Sigmoid colon (tissue), 7 donors: ENCODE data around the gene SH3PXD2B. TPM values are rescaled to one million over a fixed set of nuclear protein-coding genes. Genes with fewer than 3 reads are reported as not detected.

Experiments used
- DNase-seq: peaks from one replicate; pipeline ENCODE4 v3.0.0-alpha.2; 2019
- H3K27ac ChIP-seq, 4 donors: fragments of 200-600 bp; sonication (generic); one replicate each; pipeline ENCODE4 v1.5.1; 2016 to 2019; ENCODE audit warnings: mild to moderate bottlenecking in 1 of 4
- H3K27me3 ChIP-seq, 3 donors: fragments of 200-600 bp; sonication (generic); one replicate each; pipeline ENCODE4 v1.5.1; 2019; ENCODE audit warnings: mild to moderate bottlenecking in 1 of 3
- H3K36me3 ChIP-seq, 4 donors: fragments of 200-600 bp; sonication (generic); one replicate each; pipeline ENCODE4 v1.5.1; 2016 to 2019
- H3K4me1 ChIP-seq, 4 donors: fragments of 200-600 bp; sonication (generic); one replicate each; pipeline ENCODE4 v1.5.1; 2017 to 2019
- H3K4me3 ChIP-seq, 4 donors: fragments of 200-600 bp; sonication (generic); one replicate each; pipeline ENCODE4 v1.5.1; 2017 to 2019; ENCODE audit warnings: mild to moderate bottlenecking in 2 of 4, moderate library complexity in 1 of 4
- H3K9me3 ChIP-seq, 4 donors: fragments of 200-600 bp in 3 of 4; sonication (generic) in 3 of 4; one replicate each; pipeline versions ENCODE4 v1.5.1 to v1.6.1; 2013 to 2019
- CTCF ChIP-seq, 4 experiments: fragments of 450-650 bp in 3 of 4; fragments of 200-600 bp in 1 of 4; IDR thresholded peaks; one replicate each; pipeline ENCODE4 v1.5.1; 2016 to 2019; ENCODE audit warnings: antibody characterized with exemption in 4 of 4, mild to moderate bottlenecking in 3 of 4, moderate library complexity in 2 of 4
- EP300 ChIP-seq, 4 donors: sonication (generic); formaldehyde crosslinking; IDR thresholded peaks; one replicate each; pipeline ENCODE4 v1.6.1; 2017; ENCODE audit warnings: antibody characterized with exemption in 4 of 4
- POLR2A ChIP-seq, 2 donors: fragments of 450-650 bp; IDR thresholded peaks; one replicate each; pipeline ENCODE4 v1.6.1; 2016; ENCODE audit warnings: antibody characterized with exemption in 2 of 2, mild to moderate bottlenecking in 2 of 2, moderate library complexity in 2 of 2
- POLR2AphosphoS5 ChIP-seq, 4 donors: sonication (generic); formaldehyde crosslinking; IDR thresholded peaks; one replicate each; pipeline ENCODE4 v1.6.1; 2017; ENCODE audit warnings: antibody characterized with exemption in 4 of 4
- WGBS, 2 donors: extraction: QIAGEN DNeasy Blood & Tissue Kit; methylation state at CpG; one replicate each; pipeline ENCODE4 v1.1.7; 2013; 5-methylcytosine and 5-hydroxymethylcytosine counted together
- intact Hi-C: fragments of 100-400 bp; cut with DNase I; formaldehyde crosslinking; loops from one replicate; pipeline ENCODE4 v1.15.1; 2023
- polyA plus RNA-seq, 3 donors: library from polyadenylated mRNA; stranded (reverse); fragments of 200-250 nt; gene quantifications; one replicate each; pipeline ENCODE4 v1.2.3, GENCODE V29; 2013
- total RNA-seq, 4 donors: library from RNA; depleted of rRNA; stranded (reverse); fragments of >200 nt; gene quantifications; one replicate each; pipeline ENCODE4 v1.1.0, GENCODE V29; 2016
- donor health status: healthy with polysubstance abuse.
- donor health status: Bipolar disorder and iron deficiency.
- donor health status: healthy.

Gene SH3PXD2B
- total and polyA plus RNA-seq, 7 donors, result 3.6 to 45.7 (median 19.3) TPM

GRCh38 chr5:172494630-172495505 is 40.5 kb upstream of the SH3PXD2B start:
- Histone ChIP-seq H3K27me3 (no peaks in the 10 kb centered on the region), H3K9me3 (no peaks in the 10 kb centered on the region), H3K27ac (no peak overlapping the region), H3K4me3 (no peak overlapping the region), H3K36me3 (no peaks in the 10 kb centered on the region), H3K4me1 (peaks cover 0 to 10% (median 7%) of the 10 kb centered on the region in 4 donors)
- intact Hi-C loops, result no loop called here
- TF ChIP-seq POLR2AphosphoS5 (IDR thresholded peaks at IDR 0.05) (no peak), POLR2A (IDR thresholded peaks at IDR 0.05) (no peak), CTCF (IDR thresholded peaks at IDR 0.05) (no peak), EP300 (IDR thresholded peaks at IDR 0.05) (no peak)
- 80 to 87% methylated on average over 9 of the region's 9 CpGs for WGBS, 2 donors
- DNase-seq, result peak; percentile 42

- peak overlapping the region in 1 of 4 donors; percentile 12 for H3K27ac ChIP-seq
- peak; percentile 50 for DNase-seq
- intact Hi-C loops, result no loop called here
These were observed 39.6 kb upstream of the SH3PXD2B start for GRCh38 chr5:172493906-172494305.

GRCh38 chr5:172493461-172493860 is 39.1 kb upstream of the SH3PXD2B start:
- Histone ChIP-seq H3K9me3 (no peaks in the 10 kb centered on the region), H3K27ac (peak overlapping the region in 1 of 4 donors; percentile 12), H3K4me3 (no peak overlapping the region), H3K36me3 (no peaks in the 10 kb centered on the region), H3K4me1 (peaks cover 0 to 10% (median 7%) of the 10 kb centered on the region in 4 donors), H3K27me3 (no peaks in the 10 kb centered on the region)
- intact Hi-C loops, result no loop called here
- DNase-seq, result no peak
- no peak for TF ChIP-seq POLR2A (IDR thresholded peaks at IDR 0.05)
- TF ChIP-seq EP300 (IDR thresholded peaks at IDR 0.05), result no peak
- WGBS, 2 donors, result 91 to 94% methylated on average over 11 of the region's 11 CpGs

More at GRCh38 chr5:172493906-172494305, 39.6 kb upstream of the SH3PXD2B start:
- TF ChIP-seq EP300 (IDR thresholded peaks at IDR 0.05) (no peak), POLR2AphosphoS5 (IDR thresholded peaks at IDR 0.05) (no peak), POLR2A (IDR thresholded peaks at IDR 0.05) (no peak), CTCF (IDR thresholded peaks at IDR 0.05) (no peak)
- H3K27me3 ChIP-seq, result no peaks in the 10 kb centered on the region
- no peak overlapping the region for H3K4me3 ChIP-seq
- peaks cover 0 to 10% (median 7%) of the 10 kb centered on the region in 4 donors for H3K4me1 ChIP-seq
- H3K9me3 ChIP-seq, result no peaks in the 10 kb centered on the region
- 93 to 95% methylated on average over 3 of the region's 3 CpGs for WGBS, 2 donors
- no peaks in the 10 kb centered on the region for H3K36me3 ChIP-seq

GRCh38 chr5:172493002-172493401 is 38.7 kb upstream of the SH3PXD2B start:
- H3K27me3 ChIP-seq, result no peaks in the 10 kb centered on the region
- no peak overlapping the region for H3K27ac ChIP-seq
- intact Hi-C loops, result no loop called here
- WGBS, 2 donors, result 88 to 92% methylated on average over 7 of the region's 7 CpGs
- peaks cover 0 to 10% (median 7%) of the 10 kb centered on the region in 4 donors for H3K4me1 ChIP-seq
- H3K36me3 ChIP-seq, result no peaks in the 10 kb centered on the region
- TF ChIP-seq POLR2AphosphoS5 (IDR thresholded peaks at IDR 0.05), result no peak
- no peak for TF ChIP-seq CTCF (IDR thresholded peaks at IDR 0.05)
- no peak for TF ChIP-seq EP300 (IDR thresholded peaks at IDR 0.05)
- no peak for TF ChIP-seq POLR2A (IDR thresholded peaks at IDR 0.05)
- H3K9me3 ChIP-seq, result no peaks in the 10 kb centered on the region
- H3K4me3 ChIP-seq, result no peak overlapping the region
- peak; percentile 80 for DNase-seq

GRCh38 chr5:172492097-172492840 is 37.9 kb upstream of the SH3PXD2B start:
- Histone ChIP-seq H3K4me1 (peaks cover 0 to 8% (median 5%) of the 10 kb centered on the region in 4 donors), H3K27ac (no peak overlapping the region), H3K36me3 (no peaks in the 10 kb centered on the region), H3K9me3 (no peaks in the 10 kb centered on the region), H3K27me3 (no peaks in the 10 kb centered on the region), H3K4me3 (no peak overlapping the region)
- 87 to 94% methylated on average over 14 of the region's 14 CpGs for WGBS, 2 donors
- DNase-seq, result no peak
- intact Hi-C loops, result no loop called here
- TF ChIP-seq POLR2AphosphoS5 (IDR thresholded peaks at IDR 0.05), result no peak
- no peak for TF ChIP-seq EP300 (IDR thresholded peaks at IDR 0.05)
- TF ChIP-seq CTCF (IDR thresholded peaks at IDR 0.05), result no peak
- TF ChIP-seq POLR2A (IDR thresholded peaks at IDR 0.05), result no peak
